GM11168 (cell line): Measurements from ENCODE around the gene SNCB.

Experiments
- in situ Hi-C: fragments of 300-500 bp; cut with MboI; formaldehyde crosslinking; loops from one replicate; pipeline ENCODE4 v1.12.0; 2022; ENCODE audit warnings: low sequenced_read_pairs; ENCODE audit not compliant: unreplicated experiment

The SNCB gene

DNA sequence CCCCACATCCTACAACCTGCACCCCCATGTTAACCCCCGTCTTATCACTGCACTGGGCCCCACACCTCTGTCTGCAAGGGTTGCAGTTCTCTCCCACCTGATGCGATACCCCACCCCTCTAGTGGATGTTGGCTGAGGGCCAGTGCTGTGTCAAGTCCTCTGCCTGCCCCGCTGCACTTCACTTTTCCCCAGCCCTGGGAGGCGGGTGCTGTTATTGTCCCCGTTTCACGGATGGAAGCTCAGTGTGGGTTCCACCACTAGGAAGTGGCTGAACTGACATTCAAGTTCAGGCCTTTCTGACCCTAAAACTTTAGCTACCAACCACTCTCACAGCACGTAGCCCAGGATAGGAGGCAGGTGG, 3.5 kb downstream of the SNCB start:
- in situ Hi-C loops = no loop called here

DNA sequence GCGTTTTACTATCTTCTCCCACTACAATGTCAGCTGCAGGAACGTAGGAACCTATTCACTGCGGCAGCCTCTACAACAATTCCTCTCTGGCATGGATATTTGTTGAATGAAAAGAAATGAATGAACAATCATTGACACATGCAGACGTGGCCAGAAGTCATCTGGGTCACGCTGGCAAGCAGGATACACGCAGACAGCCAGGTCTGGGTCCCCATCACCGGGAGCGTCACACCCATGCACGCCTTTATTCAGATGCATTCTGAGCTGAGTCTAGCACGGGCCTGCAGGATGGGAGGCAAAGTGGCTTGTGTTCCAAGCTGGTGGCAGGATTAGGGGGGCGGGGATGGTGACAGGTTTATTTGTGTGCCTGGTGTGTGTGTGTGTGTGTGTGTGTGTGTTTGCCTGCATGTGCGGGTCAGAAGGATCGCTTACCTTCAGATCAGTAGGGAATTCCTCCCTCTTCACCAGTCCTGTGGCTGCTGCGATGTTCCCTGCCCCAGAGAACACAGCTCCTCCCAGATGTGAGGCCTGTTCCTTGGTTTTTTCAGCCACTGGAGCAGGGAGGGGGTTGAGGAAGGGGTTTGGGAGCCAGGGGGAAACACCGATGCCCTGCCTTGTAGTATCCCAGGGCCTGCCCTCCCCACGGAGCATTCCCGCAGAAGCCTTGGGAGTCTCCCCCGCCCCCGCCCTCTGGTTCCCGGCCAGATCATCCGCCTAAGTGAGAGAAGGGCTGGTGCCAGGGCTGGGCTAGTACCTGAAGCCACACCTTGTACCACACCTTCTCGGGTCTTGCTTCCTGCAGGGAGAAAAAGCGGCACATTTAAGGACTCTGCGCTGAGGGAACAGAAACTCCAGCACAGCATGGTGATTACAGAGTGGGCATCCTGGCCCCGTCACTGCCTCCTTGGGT, 4.1 kb downstream of the SNCB start:
- in situ Hi-C loops = no loop called here

DNA sequence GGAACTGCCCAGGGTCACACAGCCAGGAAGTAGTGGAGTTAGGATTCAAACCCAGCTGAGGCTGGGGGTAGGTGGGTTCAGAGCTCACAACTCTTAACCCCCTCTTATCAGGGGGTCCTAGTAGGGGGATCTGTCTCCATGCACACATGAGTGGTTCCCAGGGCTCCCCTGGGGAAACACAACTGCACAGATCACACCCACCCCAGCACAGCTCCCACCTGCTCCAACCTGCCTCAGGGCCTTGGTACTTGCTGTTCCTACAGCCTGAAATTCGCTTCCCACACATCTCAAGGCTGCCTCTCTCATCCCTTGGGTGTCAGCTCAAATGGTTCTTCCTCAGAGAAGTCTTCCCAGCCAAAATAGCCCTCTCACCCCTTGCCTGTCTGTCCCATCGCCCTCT, 4.8 kb downstream of the SNCB start:
- in situ Hi-C loops = no loop called here

DNA sequence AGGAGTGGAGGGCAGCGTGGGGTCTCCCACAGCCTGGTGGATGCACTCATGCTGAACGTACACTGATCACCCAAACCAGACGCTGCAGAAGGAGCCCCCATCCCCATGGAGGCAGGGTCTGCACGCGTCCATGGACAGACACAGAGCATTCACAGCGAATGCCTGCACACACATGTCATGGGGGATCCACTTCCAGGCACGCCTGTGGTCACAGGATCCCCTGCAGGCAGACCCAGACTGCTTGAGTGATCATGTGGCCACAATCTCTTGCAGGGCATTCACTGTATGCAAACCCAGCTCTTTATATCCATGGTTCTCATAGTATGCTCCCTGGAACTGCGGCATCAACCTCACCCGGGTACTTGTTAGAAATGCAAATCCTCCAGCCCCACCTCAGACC, 5.4 kb downstream of the SNCB start:
- in situ Hi-C loops = no loop called here

DNA sequence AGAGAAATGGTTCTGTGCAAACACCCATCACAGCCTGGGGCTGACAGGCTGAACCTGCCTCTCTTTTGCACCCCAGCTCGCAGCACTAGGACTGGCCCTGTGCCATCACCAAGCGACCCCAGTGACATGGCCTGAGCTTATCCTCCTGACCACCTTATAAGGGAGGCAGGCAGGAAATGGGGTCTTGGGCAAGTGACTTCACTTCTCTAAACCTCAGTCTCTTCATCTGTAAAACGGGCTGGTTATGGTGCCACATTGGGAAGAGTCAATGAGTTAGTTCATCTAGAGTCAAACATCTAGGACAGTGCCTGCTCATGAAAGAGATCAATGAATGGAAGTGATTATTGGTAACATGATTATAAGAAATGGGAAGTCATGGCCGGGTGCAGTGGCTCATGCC, 6.2 kb downstream of the SNCB start:
- in situ Hi-C loops = no loop called here

DNA sequence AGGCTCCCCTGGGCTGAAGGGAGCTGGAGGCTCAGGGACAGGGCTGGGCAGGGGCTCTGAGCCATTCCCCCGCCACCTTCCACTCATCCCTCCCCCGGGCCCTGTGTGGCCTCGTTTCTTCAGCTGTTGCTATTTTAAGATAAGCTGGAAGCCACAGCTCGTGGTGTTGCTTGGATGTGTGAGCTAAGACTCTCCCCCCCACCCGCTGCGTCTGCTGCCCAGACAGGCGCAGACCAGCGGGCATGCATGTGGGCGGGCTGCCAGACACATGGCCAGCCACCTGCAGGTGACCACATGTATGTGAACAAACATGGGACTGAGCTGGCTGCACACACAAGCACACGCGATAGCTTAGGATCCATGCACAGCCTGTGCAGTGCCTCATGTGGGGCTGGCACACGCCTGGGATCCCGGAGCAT, 8.7 kb downstream of the SNCB start:
- in situ Hi-C loops = no loop called here

DNA sequence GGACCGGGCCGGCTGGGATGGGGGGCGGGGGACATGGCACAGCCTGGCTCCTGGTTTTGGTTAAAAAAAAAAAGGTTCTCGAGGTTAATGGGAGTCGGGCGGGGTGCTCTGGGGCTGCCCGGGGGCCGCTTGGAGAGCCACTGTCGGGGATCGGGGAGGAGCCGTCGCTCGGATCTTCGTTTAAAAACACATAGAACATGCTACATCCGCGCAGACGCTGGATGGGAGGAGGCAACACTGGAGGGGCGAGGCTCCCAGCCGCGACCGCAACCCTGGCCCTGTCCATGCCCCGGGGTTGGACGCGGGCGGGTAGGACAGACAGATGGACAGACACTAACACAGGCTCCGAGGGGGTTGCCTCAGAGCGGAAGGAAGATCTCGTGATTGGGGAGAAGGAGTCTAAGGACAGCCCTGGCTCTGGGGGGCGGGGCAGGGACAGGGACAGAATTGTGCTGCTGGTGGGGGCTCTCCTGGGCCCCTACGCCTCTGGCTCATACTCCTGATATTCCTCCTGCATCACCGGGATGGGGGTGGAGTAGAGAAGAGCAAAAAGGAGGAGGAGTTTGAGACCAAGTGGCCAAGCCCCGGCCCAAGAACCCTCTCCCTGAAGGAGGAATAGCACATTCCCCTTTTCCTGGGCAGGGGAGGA, 9.9 kb downstream of the SNCB start:
- in situ Hi-C loops = no loop called here

DNA sequence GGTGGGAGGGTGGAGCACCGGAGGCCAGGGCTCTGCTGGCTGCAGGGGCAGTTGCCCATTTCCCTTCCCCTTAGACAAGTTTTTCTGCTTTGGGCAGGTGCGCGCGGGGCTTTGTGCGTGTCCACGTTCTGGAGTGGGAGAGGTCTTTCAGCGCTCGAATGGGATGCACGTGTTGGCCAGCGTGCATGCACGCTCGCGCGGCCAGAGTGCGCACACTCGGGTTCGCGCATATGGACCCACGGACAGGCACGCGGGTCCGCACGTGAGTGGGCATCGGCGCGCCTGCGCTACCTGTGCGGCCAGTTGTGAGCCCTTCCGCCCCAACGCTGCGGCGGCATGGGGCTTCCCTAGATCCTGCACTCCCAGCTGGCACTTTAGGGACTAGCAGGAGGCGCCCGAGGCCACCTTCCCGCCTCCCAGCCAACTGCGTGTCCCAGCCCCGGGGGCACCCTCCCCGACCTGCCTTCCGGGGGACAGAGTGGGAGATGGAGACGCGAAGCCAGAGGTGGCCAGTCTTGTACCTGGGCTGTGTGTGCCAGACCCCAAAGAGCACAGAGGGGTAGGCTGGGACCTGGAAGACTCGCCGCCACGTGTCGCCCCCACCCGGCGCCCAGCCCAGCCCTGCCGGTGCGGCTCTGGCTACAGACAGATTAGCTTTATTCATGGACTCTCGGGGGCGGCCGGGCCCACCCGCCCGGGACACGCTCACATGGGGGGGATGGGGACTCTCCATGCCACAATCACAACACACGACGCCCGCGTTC, 10.6 kb downstream of the SNCB start:
- in situ Hi-C loops = no loop called here

DNA sequence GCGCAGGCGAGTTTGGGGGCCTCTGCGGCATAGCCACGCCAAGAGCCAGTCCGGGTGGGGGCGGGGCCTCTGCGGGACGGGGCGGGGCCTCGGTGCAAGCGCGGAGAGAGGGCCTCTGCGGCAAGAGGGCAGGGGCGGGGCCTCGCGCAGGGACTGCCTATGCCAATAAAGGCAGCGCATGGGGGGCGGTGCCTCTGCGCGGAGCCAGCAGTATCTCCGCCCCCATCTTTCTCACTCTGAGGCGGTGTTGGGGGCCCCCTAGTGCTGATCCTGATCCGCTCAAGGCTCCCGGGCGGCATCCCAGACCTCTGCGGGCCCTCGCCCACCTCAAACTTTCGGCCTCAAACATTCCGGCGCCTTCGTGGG, 11.1 kb downstream of the SNCB start:
- in situ Hi-C loops = no loop called here

DNA sequence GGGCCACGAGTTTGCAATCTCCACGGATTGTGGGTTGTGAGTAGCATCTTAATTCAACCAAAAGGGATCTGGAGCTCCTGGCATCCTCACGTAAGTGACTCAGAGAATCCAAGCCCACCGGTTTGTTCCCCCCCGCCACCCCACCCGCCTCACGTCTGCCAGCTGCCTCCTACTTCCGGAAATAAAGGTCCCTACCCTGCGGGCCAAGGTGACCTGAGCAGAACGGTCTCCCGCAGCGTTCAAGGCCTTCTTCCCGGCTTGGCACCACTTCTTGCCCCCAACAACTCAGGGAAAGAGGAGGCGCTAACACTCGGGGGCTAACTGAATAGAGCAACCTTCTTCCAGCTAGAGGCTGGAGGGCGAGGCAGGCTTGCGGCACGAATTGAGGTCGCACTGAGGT, 11.6 kb downstream of the SNCB start:
- in situ Hi-C loops = no loop called here

DNA sequence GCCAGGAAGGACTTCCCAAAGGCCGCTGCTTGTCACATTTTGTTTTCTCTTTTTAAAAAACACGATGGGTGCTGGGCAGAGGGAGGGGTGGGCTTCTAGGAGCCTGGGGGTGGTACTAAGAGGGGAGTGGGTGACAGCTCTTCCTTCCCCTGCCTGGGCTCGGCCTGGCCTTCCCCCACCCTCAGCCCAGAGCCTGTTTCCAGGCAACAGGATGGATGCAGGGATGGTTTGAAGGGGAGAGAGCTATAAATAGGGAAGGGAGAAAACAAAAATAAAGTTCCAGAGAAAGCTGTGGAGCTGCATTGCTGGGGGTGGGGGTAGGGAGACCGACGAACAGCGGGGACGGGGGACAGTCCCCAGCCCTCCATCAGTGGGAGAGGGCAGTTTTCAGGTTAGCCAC, 13.8 kb downstream of the SNCB start:
- in situ Hi-C loops = no loop called here

DNA sequence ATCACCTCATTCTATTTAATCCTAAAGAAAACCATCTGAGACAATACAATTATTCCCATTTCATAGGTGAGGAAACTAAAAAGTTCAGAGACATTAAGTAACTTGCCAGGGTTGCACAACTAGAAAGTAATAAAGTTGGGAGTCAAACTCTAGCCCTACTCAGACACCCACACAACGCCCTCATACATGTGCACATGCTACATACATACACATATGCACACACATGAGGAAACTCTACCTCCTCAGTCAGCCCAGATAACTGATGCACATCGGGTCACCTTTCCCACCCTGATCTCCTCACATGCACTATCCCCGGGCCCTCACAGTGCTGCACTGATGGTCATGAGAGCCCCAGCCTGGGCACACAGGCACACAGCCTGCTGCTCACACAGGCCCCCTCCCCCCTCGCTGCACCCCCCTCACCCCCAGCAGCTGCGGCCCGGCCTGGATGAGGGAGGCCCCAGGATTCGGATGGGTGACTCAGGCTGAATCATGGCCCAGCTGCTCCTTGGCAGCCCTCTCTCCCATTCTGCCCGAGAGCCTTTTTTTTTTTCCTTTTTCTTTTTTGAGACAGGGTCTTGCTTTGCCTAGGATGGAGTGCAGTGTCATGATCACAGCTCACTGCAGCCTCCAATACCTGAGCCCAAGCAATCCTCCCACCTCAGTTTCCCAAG, 15.4 kb downstream of the SNCB start:
- in situ Hi-C loops = no loop called here

DNA sequence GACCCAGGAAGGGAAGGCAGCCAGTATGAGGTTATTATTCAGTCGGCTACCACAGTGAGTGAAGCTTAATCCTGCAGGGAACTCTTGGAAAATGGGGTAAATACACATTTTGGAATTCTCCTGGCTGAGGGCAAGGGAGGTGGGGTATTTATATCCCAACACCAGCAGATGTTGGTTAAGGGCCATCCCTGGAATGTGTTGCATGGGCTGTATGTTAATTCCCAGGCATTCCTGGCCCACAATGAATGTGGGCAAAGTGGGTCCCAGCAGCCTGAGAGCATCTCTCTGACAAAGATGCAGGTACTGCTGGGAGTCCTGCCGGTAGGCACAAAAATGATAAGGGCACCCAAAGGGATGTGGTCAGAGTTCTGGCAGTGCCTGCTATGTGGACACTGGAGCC, 17.5 kb downstream of the SNCB start:
- in situ Hi-C loops = no loop called here

DNA sequence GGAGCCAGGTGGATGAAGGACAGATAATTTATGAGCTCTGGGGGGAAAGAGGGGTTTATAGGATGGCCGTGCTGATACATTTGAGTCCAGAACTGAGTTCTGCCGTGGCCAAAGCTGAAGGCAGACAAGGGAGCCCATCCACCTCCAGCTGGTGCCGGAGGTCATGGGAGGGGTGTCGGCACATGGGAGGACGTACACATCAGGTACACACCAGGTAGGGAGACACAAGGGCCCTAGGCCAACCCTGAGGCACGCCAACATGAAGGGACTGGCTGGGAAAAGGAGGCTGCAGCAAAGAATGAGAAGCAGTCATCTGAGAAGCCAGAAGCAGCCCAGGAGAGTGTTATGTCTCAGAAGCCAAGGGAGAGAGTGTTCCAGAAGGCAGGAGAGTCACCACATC, 18.3 kb downstream of the SNCB start:
- in situ Hi-C loops = no loop called here

DNA sequence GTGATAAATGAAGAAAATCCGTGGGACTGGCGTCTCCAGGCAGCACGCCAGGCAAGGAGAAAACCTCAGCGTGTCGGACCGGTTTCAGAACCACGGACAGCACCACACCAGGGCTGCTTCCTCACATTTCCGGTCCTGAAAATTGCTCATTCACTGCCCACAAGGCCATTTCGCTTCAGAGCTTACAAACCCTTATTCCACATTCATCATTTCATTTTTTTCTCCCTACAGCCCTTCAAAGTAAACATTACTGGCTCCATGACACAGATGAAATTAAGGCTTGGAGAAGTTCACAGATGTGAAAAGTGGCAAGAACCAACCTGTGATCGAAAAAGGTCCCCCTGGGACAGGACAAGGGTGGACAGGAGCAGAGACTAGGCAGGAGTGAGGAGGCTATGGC, 18.9 kb downstream of the SNCB start:
- in situ Hi-C loops = no loop called here

DNA sequence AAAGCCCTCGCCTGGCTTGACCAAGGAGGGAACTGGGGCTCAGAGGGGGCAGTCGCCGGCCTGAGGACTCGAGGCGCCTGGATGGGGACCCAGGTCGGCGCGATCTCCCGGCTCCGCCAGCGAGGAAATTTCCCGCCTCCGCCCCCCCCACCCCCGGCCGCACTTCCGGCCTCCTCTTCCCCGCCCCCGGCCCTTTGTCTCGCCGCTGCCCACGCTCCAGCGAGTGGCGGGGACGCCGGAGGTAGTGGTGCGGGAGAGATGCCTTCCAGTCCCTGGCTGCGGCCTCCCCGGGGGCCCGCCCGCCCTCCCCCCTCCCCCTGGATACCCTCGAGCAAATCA, 19.9 kb downstream of the SNCB start:
- in situ Hi-C loops = no loop called here

DNA sequence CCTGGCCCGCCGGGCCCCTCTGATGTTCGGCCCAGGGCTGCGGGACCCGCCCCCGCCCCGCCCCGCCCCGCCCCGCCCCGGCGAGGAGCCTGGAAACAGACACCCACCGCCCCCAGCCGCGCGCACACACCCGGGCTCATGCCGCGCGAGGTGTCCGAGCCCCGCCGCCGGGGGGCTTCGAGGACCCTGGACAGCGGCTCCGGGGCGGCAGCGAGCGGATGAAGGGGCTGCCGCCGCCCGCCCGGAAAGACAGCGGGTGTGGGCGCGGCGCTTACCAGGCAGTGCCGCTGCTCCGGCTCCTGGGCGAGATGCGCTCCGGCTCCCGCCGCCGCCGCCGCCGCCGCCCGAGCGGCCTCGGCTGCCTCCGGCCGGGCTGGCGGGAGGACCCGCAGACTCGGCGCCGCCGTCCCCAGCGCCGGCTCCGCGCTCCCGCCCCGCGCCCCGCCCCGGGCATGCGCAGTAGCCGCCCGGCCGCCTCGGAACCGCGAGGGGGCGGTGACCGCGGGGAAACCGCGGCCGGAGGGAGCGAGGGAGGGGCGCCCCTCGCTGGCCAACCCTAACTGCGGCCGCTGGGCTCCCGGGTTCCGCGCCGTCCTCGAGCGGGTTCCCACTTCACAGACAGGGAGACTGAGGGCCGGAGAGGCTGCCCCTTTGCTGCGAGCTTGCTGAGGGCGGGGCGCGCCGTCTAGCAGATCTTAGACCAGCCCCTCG, 20.5 kb downstream of the SNCB start, which contains the start of gene GPRIN1:
TSS of gene GPRIN1 (minus strand) at position 433 of the 711 bp plus-strand sequence. CDS start 10,322 bp downstream, outside the sequence.
- in situ Hi-C loops = no loop called here

DNA sequence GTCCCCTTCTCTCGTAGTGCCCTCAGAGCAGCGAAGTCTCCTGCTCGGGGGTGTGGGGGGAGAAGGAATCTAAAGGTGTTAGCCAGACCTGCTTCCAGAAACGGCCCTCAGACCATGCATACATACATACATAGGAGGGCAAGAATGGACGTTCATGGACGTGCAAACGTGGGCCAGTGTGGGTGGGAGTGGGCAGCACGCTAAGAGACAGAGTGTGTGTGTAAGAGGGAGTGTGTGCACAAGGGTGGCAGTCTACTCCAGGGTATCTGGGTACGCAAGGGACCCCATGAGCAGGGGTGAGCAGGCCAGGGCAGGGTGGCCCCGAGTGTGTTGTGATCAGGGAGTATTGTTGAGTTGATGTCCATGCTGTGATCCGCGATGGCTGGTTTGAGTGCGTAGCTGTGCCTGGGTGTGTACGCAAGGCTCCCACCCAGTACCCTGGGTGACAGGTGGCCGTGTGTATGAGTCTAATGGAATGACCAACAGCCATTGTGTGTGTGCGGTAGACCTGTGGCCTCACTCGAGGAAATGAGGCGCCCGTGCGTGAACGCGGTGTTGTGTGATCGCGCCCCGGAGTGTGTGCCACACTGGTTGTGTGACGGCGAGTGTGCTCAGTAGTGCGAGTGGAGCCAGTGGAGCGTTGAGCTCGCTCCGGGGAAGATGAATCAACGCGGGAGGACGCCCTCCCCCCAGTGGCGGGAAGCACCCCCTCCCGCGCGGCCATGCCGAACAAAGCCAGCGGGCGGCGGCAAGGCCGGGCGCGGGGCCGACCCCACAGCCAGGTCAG, 21.2 kb downstream of the SNCB start:
- in situ Hi-C loops = no loop called here

DNA sequence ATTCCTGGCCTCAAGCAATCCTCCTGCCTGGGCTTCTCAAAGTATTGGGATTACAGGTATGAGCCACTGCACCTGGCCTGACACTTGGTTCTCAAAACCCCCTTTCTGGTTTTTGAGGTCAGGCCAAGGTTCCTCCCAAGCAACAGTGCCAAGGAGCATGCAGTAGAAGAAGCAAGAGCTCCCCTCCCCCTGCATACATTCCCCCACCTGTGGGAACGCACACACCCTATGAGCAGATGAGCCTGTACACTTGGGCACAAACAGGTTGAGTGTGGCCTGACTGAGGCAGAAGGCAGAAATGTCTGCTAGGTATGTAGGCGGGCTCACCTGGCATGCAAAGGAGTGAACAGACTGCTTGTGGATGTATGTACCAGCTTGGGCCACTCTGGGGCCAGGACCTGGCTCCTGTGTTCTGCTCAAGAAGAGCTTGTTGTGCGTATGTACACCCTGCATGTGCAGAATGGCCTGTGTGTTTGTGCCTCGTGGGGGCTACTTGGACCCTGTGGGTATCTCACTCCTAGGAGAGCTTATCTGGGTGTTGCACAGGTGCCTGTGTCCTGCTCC, 22.1 kb downstream of the SNCB start:
- in situ Hi-C loops = no loop called here
